ENCODE data around the gene ZP4. TPM values are rescaled to one million over a fixed set of nuclear protein-coding genes. Genes with fewer than 3 reads are reported as not detected.

ZP4 gene
- total RNA-seq, result not detected

GRCh38 chr1:237890822-237891221 lies at the start of gene ZP4:
TSS of gene ZP4 (minus strand) at chr1:237890922. CDS start at chr1:237890635, 287 bp downstream.
- H3K4me3 ChIP-seq, result no peak within 1 kb of the TSS
- DNase-seq (ENCODE audit: extremely low spot score), result no peak
- H3K27ac ChIP-seq (replicated peaks in 1 of 4), result no peak within 1 kb of the TSS
- 90% methylated on average over 2 of the region's 2 CpGs for WGBS
- TF ChIP-seq CTCF (IDR thresholded peaks at IDR 0.05) (no peak), EP300 (IDR thresholded peaks at IDR 0.05) (no peak), POLR2AphosphoS5 (IDR thresholded peaks at IDR 0.05) (no peak), POLR2A (IDR thresholded peaks at IDR 0.05; ENCODE audit: low read depth) (no peak)
- no peaks in the 10 kb centered on the region for H3K27me3 ChIP-seq
- no peaks in the 10 kb centered on the region for H3K36me3 ChIP-seq
- H3K9me3 ChIP-seq, result no peaks in the 10 kb centered on the region
- no peaks in the 10 kb centered on the region for H3K4me1 ChIP-seq
- intact Hi-C loops (cut with DNase I), result no loop called here

- TF ChIP-seq POLR2AphosphoS5 (IDR thresholded peaks at IDR 0.05) (no peak), CTCF (IDR thresholded peaks at IDR 0.05) (no peak), EP300 (IDR thresholded peaks at IDR 0.05) (no peak), POLR2A (IDR thresholded peaks at IDR 0.05; ENCODE audit: low read depth) (no peak)
- DNase-seq (ENCODE audit: extremely low spot score), result no peak
- intact Hi-C loops (cut with DNase I), result no loop called here
- no peak overlapping the region for H3K4me3 ChIP-seq
- no peaks in the 10 kb centered on the region for H3K27me3 ChIP-seq
- no peaks in the 10 kb centered on the region for H3K36me3 ChIP-seq
- 76% methylated on average over 8 of the region's 8 CpGs for WGBS
- no peaks in the 10 kb centered on the region for H3K9me3 ChIP-seq
- H3K27ac ChIP-seq (replicated peaks in 1 of 4), result no peak overlapping the region
- H3K4me1 ChIP-seq, result no peaks in the 10 kb centered on the region
Observed at GRCh38 chr1:237938553-237938952, 47.8 kb upstream of the ZP4 start.

GRCh38 chr1:237938068-237938467 lies 47.3 kb upstream of the ZP4 start:
- H3K36me3 ChIP-seq, result no peaks in the 10 kb centered on the region
- no peak overlapping the region for H3K27ac ChIP-seq (replicated peaks in 1 of 4)
- H3K4me3 ChIP-seq, result no peak overlapping the region
- H3K4me1 ChIP-seq, result no peaks in the 10 kb centered on the region
- no peaks in the 10 kb centered on the region for H3K27me3 ChIP-seq
- H3K9me3 ChIP-seq, result no peaks in the 10 kb centered on the region
- 85% methylated on average over 5 of the region's 5 CpGs for WGBS
- TF ChIP-seq CTCF (IDR thresholded peaks at IDR 0.05), result no peak
- TF ChIP-seq EP300 (IDR thresholded peaks at IDR 0.05), result no peak
- TF ChIP-seq POLR2A (IDR thresholded peaks at IDR 0.05; ENCODE audit: low read depth), result no peak
- no peak for TF ChIP-seq POLR2AphosphoS5 (IDR thresholded peaks at IDR 0.05)
- intact Hi-C loops (cut with DNase I), result no loop called here
- DNase-seq (ENCODE audit: extremely low spot score), result no peak

GRCh38 chr1:237932816-237933215 lies 42.1 kb upstream of the ZP4 start:
- Histone ChIP-seq H3K9me3 (no peaks in the 10 kb centered on the region), H3K4me3 (no peak overlapping the region), H3K36me3 (no peaks in the 10 kb centered on the region), H3K4me1 (no peaks in the 10 kb centered on the region), H3K27ac (replicated peaks in 1 of 4) (no peak overlapping the region), H3K27me3 (no peaks in the 10 kb centered on the region)
- TF ChIP-seq POLR2AphosphoS5 (IDR thresholded peaks at IDR 0.05), result no peak
- no peak for TF ChIP-seq CTCF (IDR thresholded peaks at IDR 0.05)
- no peak for TF ChIP-seq EP300 (IDR thresholded peaks at IDR 0.05)
- TF ChIP-seq POLR2A (IDR thresholded peaks at IDR 0.05; ENCODE audit: low read depth), result no peak
- intact Hi-C loops (cut with DNase I), result no loop called here
- no peak for DNase-seq (ENCODE audit: extremely low spot score)
- 98% methylated on average over 3 of the region's 3 CpGs for WGBS

GRCh38 chr1:237931581-237931980 lies 40.9 kb upstream of the ZP4 start:
- H3K27me3 ChIP-seq, result no peaks in the 10 kb centered on the region
- intact Hi-C loops (cut with DNase I), result no loop called here
- WGBS, result 51% methylated on average over 4 of the region's 4 CpGs
- H3K9me3 ChIP-seq, result no peaks in the 10 kb centered on the region
- no peak for DNase-seq (ENCODE audit: extremely low spot score)
- H3K4me1 ChIP-seq, result no peaks in the 10 kb centered on the region
- H3K27ac ChIP-seq (replicated peaks in 1 of 4), result no peak overlapping the region
- no peak overlapping the region for H3K4me3 ChIP-seq
- no peaks in the 10 kb centered on the region for H3K36me3 ChIP-seq
- TF ChIP-seq EP300 (IDR thresholded peaks at IDR 0.05), result no peak
- no peak for TF ChIP-seq POLR2A (IDR thresholded peaks at IDR 0.05; ENCODE audit: low read depth)
- no peak for TF ChIP-seq POLR2AphosphoS5 (IDR thresholded peaks at IDR 0.05)
- no peak for TF ChIP-seq CTCF (IDR thresholded peaks at IDR 0.05)

Measured in esophagus muscularis mucosa (tissue), 4 donors.